NCI-H2107 treated with DMSO at 0.1 percent for 48 hours (cell line): ENCODE measurements around the gene OR1L8.
"Not testable (repeated sequence)": the region's sequence is repeated elsewhere in the genome, so short reads cannot be mapped to it uniquely, and the experiment has no call there.

Experiments
- DNase-seq: peaks from one replicate; lab custom pipeline; 2025; ENCODE audit not compliant: unreplicated experiment; lab: John Stamatoyannopoulos, UW

OR1L8 gene

GRCh38 chr9:122583284-122583683 lies at the start of gene OR1L8:
OR1L8 (minus strand) TSS chr9:122583384; CDS start chr9:122568477, 14,907 bp downstream.
- DNase-seq = not testable (repeated sequence)

- no peak for DNase-seq
Observed at GRCh38 chr9:122619996-122620395, 36.8 kb upstream of the OR1L8 start.

- no peak for DNase-seq
Observed at GRCh38 chr9:122614362-122614761, 31.2 kb upstream of the OR1L8 start, which contains the start of gene OR1Q1. OR1Q1 (plus strand) TSS chr9:122614738; CDS start chr9:122614738, 0 bp downstream.

- DNase-seq = no peak
Observed at GRCh38 chr9:122609804-122610203, 26.6 kb upstream of the OR1L8 start.

- no peak for DNase-seq
Observed at GRCh38 chr9:122606587-122606986, 23.4 kb upstream of the OR1L8 start.

GRCh38 chr9:122605691-122606090 lies 22.5 kb upstream of the OR1L8 start:
- DNase-seq = no peak

- no peak for DNase-seq
Observed at GRCh38 chr9:122580360-122580759, 2.8 kb downstream of the OR1L8 start.

- no peak for DNase-seq
Observed at GRCh38 chr9:122579874-122580273, 3.3 kb downstream of the OR1L8 start.

GRCh38 chr9:122572456-122572855 lies 10.7 kb downstream of the OR1L8 start:
- no peak for DNase-seq

- DNase-seq = no peak
Observed at GRCh38 chr9:122567901-122568300, 15.3 kb downstream of the OR1L8 start.

- no peak for DNase-seq
Observed at GRCh38 chr9:122562134-122562760, 20.9 kb downstream of the OR1L8 start.

- no peak for DNase-seq
Observed at GRCh38 chr9:122561446-122561845, 21.7 kb downstream of the OR1L8 start.

- no peak for DNase-seq
Observed at GRCh38 chr9:122552812-122553211, 30.4 kb downstream of the OR1L8 start, which contains the start of gene OR1N2. OR1N2 (plus strand) TSS chr9:122553112; CDS start chr9:122553212, 100 bp downstream.

GRCh38 chr9:122551371-122551770 lies 31.8 kb downstream of the OR1L8 start:
- no peak for DNase-seq

GRCh38 chr9:122546196-122546595 lies 37.0 kb downstream of the OR1L8 start:
- DNase-seq = no peak

GRCh38 chr9:122538757-122539156 lies 44.4 kb downstream of the OR1L8 start:
- no peak for DNase-seq

GRCh38 chr9:122537066-122537465 lies 46.1 kb downstream of the OR1L8 start:
- DNase-seq = not testable (repeated sequence)

- DNase-seq = no peak
Observed at GRCh38 chr9:122536134-122536533, 47.0 kb downstream of the OR1L8 start.

- not testable (repeated sequence) for DNase-seq
Observed at GRCh38 chr9:122531157-122531556, 52.0 kb downstream of the OR1L8 start.

- DNase-seq = no peak
Observed at GRCh38 chr9:122527193-122527592, 56.0 kb downstream of the OR1L8 start, which contains the start of gene OR1N1. OR1N1 (minus strand) TSS chr9:122527293; CDS start chr9:122527293, 0 bp downstream.

- DNase-seq = no peak
Observed at GRCh38 chr9:122526602-122527001, 56.6 kb downstream of the OR1L8 start.

- DNase-seq = no peak
Observed at GRCh38 chr9:122519376-122519775, 63.8 kb downstream of the OR1L8 start.

GRCh38 chr9:122518841-122519240 lies 64.3 kb downstream of the OR1L8 start, which contains the start of gene OR1J4:
OR1J4 (plus strand) TSS chr9:122519141; CDS start chr9:122519141, 0 bp downstream.
- no peak for DNase-seq
